DMS79 treated with DMSO at 0.1 percent for 48 hours (cell line): Measurements from ENCODE around the gene ASPHD2.
A peak's percentile ranks its signal among the peaks of the same experiment; 100 is the strongest.

Source experiments
- DNase-seq: peaks from one replicate; lab custom pipeline; 2025; lab: John Stamatoyannopoulos, UW

ASPHD2 gene

GRCh38 chr22:26476705-26477340, 47.8 kb downstream of the ASPHD2 start:
- no peak for DNase-seq

GRCh38 chr22:26477341-26477731, 48.3 kb downstream of the ASPHD2 start:
- DNase-seq, result no peak

- no peak for DNase-seq
Measured at GRCh38 chr22:26479043-26479791, 50.2 kb downstream of the ASPHD2 start.

- no peak for DNase-seq
Measured at GRCh38 chr22:26479792-26480610, 50.9 kb downstream of the ASPHD2 start.

GRCh38 chr22:26480611-26480932, 51.5 kb downstream of the ASPHD2 start:
- DNase-seq, result no peak

GRCh38 chr22:26481112-26481693, 52.1 kb downstream of the ASPHD2 start:
- DNase-seq, result no peak

- no peak for DNase-seq
Measured at GRCh38 chr22:26481694-26482093, 52.6 kb downstream of the ASPHD2 start.

GRCh38 chr22:26482161-26482560, 53.1 kb downstream of the ASPHD2 start:
- DNase-seq, result no peak

GRCh38 chr22:26483043-26483438, 54.0 kb downstream of the ASPHD2 start:
- DNase-seq, result no peak

- peak; percentile 36 for DNase-seq
Measured at GRCh38 chr22:26483439-26484359, 54.6 kb downstream of the ASPHD2 start, which contains the start of the genes HPS4 and SRRD. Gene HPS4 (minus strand): TSS chr22:26483783. CDS start chr22:26481762, 2,021 bp downstream. Gene SRRD (plus strand): TSS chr22:26483877. CDS start chr22:26483891, 14 bp downstream.

- DNase-seq, result no peak
Measured at GRCh38 chr22:26484360-26484706, 55.3 kb downstream of the ASPHD2 start.

GRCh38 chr22:26485013-26485412, 56.0 kb downstream of the ASPHD2 start:
- DNase-seq, result no peak

GRCh38 chr22:26485806-26486390, 56.8 kb downstream of the ASPHD2 start:
- no peak for DNase-seq

- no peak for DNase-seq
Measured at GRCh38 chr22:26486394-26486793, 57.3 kb downstream of the ASPHD2 start.

- DNase-seq, result peak; percentile 78
Measured at GRCh38 chr22:26487996-26488395, 58.9 kb downstream of the ASPHD2 start.

- no peak for DNase-seq
Measured at GRCh38 chr22:26489447-26490036, 60.5 kb downstream of the ASPHD2 start.

GRCh38 chr22:26492220-26492619, 63.2 kb downstream of the ASPHD2 start:
- DNase-seq, result no peak

- DNase-seq, result peak; percentile 65
Measured at GRCh38 chr22:26494506-26494905, 65.4 kb downstream of the ASPHD2 start.
